ENCODE data around the gene TPMT.

Gene TPMT

DNA sequence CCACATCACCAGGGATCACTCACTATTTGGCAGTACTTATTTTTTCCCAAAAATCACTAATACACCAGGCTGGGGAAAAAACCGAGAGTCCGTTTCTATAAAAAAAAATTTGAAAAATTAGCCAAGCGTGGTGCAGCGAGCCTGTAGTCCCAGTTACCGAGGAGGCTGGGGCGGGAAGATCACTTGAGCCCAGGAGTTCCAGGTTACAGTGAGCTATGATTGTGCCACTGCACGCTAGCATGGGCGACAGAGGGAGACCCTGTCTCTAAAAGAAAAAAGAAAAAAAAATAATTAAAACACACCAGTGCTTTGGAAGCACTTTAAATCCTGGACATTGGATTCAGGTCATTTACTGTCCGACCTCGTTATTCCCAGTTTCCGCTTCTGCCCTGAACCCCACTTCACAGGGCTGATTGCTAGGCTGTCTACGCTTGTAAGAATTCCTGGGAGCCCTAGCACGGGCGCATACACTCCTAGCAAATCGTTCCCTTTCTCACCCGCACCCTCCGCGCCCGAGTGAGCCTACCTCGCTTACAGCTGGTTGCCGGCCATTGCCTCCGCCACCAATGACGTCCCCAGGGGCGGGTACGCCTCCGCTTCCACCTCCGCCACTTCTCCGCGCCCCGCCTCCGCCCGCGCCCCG lies at the start of gene TPMT:
TSS of gene TPMT (minus strand) at position 571 of the 643 bp plus-strand sequence. CDS start 5,950 bp downstream, outside the sequence.
- DNase-seq (ENCODE audit: extremely low spot score) = no peak
- POLR2A ChIA-PET = interaction anchor here (0.7 kb wide), 1 partner anchor 52 kb away, joined by 4 read pairs; no protein-coding TSS in a partner anchor
- TF ChIP-seq, protein P1, sequence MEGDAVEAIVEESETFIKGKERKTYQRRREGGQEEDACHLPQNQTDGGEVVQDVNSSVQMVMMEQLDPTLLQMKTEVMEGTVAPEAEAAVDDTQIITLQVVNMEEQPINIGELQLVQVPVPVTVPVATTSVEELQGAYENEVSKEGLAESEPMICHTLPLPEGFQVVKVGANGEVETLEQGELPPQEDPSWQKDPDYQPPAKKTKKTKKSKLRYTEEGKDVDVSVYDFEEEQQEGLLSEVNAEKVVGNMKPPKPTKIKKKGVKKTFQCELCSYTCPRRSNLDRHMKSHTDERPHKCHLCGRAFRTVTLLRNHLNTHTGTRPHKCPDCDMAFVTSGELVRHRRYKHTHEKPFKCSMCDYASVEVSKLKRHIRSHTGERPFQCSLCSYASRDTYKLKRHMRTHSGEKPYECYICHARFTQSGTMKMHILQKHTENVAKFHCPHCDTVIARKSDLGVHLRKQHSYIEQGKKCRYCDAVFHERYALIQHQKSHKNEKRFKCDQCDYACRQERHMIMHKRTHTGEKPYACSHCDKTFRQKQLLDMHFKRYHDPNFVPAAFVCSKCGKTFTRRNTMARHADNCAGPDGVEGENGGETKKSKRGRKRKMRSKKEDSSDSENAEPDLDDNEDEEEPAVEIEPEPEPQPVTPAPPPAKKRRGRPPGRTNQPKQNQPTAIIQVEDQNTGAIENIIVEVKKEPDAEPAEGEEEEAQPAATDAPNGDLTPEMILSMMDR (IDR thresholded peaks at IDR 0.05; ENCODE audit: control extremely low read depth, extremely low read depth, low read depth, missing control alignments) = no peak
- CTCF ChIA-PET = no interaction called here

GRCh38 chr6:18203786-18204185 lies 48.9 kb upstream of the TPMT start:
- CTCF ChIA-PET = interaction anchor here (0.9 to 2.0 kb wide), 3 partner anchors 12 to 24 kb away, joined by 3 to 4 read pairs (median 4); no protein-coding TSS in a partner anchor
- TF ChIP-seq, protein P1 (IDR thresholded peaks at IDR 0.05; ENCODE audit: control extremely low read depth, extremely low read depth, low read depth, missing control alignments) = no peak

DNA sequence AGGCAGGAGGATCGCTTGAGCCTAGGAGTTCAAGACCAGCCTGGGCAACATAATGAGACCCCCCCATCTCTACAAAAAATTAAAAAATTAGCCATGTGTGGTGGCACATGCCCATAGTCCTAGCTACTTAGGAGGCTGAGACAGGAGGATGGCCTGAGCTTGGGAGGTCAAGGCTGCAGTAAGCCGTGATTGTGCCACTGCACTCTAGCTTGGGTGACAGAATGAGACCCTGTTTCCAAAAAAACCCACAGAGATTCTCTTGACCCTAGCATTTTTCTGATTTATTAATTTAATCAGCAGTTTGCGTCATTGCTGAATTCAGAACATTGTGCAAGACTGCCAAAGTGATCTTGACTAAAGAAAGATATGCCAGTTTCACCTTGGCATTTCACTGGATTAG lies 37.1 kb upstream of the TPMT start:
- CTCF ChIA-PET = interaction anchor here (1.0 to 1.3 kb wide), 3 partner anchors 8 to 13 kb away, joined by 3 to 4 read pairs (median 3); no protein-coding TSS in a partner anchor
- POLR2A ChIA-PET = no interaction called here
- TF ChIP-seq, protein P1 (IDR thresholded peaks at IDR 0.05; ENCODE audit: control extremely low read depth, extremely low read depth, low read depth, missing control alignments) = no peak
- DNase-seq (ENCODE audit: extremely low spot score) = no peak

More at GRCh38 chr6:18203786-18204185, 48.9 kb upstream of the TPMT start:
- no peak for DNase-seq (ENCODE audit: extremely low spot score)
- POLR2A ChIA-PET = no interaction called here

DNA sequence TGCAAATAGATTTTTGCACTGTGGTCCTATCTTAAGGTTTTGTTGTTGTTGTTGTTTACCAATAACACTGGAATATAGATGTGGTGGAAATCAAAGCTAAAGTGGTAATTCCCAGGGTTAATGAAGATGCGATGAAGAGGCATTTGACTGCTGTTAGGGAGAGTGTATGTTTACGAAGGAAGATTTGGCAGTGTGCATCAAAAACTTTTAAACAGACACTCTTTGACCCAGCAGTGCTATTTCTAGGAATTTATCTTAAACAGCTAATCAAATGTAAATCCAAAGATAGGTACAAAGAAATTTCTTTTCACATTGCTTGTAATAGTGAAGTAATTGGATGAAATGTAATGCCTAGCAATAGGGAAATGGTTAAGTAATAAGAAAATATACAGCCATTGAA lies 34.3 kb upstream of the TPMT start:
- CTCF ChIA-PET = interaction anchor here (1.1 kb wide), 1 partner anchor 15 kb away, joined by 3 read pairs; no protein-coding TSS in a partner anchor
- TF ChIP-seq, protein P1 (IDR thresholded peaks at IDR 0.05; ENCODE audit: control extremely low read depth, extremely low read depth, low read depth, missing control alignments) = no peak
- DNase-seq (ENCODE audit: extremely low spot score) = no peak
- POLR2A ChIA-PET = interaction anchor here (0.6 kb wide), 1 partner anchor 10 kb away, joined by 7 read pairs; no protein-coding TSS in a partner anchor

DNA sequence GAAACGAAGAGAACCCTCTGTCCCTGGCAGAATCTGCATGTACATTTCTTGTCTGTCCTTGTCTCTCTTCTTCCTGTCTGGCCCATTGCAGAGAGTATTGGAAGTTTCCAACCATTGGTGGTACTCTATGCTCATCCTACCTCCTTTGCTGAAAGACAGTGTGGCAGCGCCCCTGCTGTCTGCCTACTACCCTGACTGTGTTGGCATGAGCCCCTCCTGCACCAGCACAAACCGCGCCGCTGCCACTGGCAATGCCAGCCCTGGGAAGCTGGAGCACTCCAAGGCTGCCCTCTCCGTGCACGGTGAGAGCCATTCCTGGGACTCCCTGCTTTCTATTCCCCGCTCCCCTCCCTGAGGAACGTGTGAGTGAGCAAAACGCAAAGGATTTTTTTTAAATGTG lies 32.8 kb upstream of the TPMT start:
- TF ChIP-seq, protein P1 (IDR thresholded peaks at IDR 0.05; ENCODE audit: control extremely low read depth, extremely low read depth, low read depth, missing control alignments) = no peak
- no peak for DNase-seq (ENCODE audit: extremely low spot score)
- ChIA-PET CTCF (no interaction called here), POLR2A (no interaction called here)

DNA sequence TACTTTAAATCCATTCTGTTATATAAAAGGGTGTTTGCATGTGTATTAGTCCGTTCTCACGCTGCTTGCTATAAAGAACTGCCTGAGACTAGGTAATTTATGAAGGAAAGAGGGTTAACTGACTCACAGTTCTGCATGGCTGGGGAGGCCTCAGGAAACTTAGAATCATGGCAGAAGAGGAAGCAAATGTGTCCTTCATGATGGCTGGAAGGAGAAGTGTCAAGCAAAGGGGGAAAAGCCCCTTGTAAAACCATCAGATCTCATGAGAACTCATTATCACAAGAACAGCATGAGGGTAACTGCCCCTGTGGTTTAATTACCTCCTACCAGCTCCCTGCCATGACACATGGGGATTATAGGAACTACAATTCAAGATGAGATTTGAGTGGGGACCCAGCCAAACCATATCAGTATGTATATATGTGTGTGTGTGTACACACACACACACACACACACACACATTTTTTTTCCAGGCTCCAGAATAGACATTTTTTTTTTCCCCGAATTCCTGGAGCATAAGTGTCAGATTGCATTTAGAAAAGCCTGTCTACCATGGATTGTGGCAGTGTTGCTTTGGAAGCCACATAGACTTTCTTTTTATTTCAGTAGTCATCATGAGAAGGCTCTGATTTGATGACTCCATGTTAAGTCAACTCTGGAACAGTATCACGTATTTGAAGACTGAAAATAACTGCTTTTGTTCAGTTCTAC lies 31.8 kb upstream of the TPMT start:
- ChIA-PET POLR2A (no interaction called here), CTCF (no interaction called here)
- TF ChIP-seq, protein P1 (IDR thresholded peaks at IDR 0.05; ENCODE audit: control extremely low read depth, extremely low read depth, low read depth, missing control alignments) = no peak
- DNase-seq (ENCODE audit: extremely low spot score) = no peak
